Upper lobe of left lung (tissue), 6 donors: ENCODE data around the gene FOXP4. TPM values are rescaled to one million over a fixed set of nuclear protein-coding genes. Genes with fewer than 3 reads are reported as not detected.

ENCODE experiments used
- ATAC-seq, 2 donors: fragments of 200-7000 bp; cut with Tn5 transposase; one replicate each; pipeline ENCODE4 v1.9.1; 2022; ENCODE audit warnings: mild to moderate bottlenecking in 2 of 2, moderate library complexity in 2 of 2; ENCODE audit not compliant: low FRiP score in 2 of 2
- DNase-seq, 2 donors: peaks; one replicate each; pipeline ENCODE4 v3.0.0-alpha.2; 2019 to 2020
- H3K27ac ChIP-seq, 4 donors: fragments of 200-600 bp; sonication (generic); one replicate each; pipeline ENCODE4 v1.5.1; 2016 to 2019
- H3K27me3 ChIP-seq, 4 donors: fragments of 200-600 bp; sonication (generic); one replicate each; pipeline ENCODE4 v1.5.1; 2017 to 2019
- H3K36me3 ChIP-seq, 4 donors: fragments of 200-600 bp; sonication (generic); one replicate each; pipeline ENCODE4 v1.5.1; 2016 to 2019
- H3K4me1 ChIP-seq, 4 donors: fragments of 200-600 bp; sonication (generic); one replicate each; pipeline ENCODE4 v1.5.1; 2018 to 2019
- H3K4me3 ChIP-seq, 4 donors: fragments of 200-600 bp; sonication (generic); one replicate each; pipeline ENCODE4 v1.5.1; 2017 to 2019; ENCODE audit warnings: mild to moderate bottlenecking in 2 of 4, moderate library complexity in 1 of 4
- H3K9me3 ChIP-seq, 4 donors: fragments of 200-600 bp; sonication (generic); one replicate each; pipeline ENCODE4 v1.5.1; 2018 to 2019
- EP300 ChIP-seq, 4 donors: sonication (generic); formaldehyde crosslinking; IDR thresholded peaks; one replicate each; pipeline ENCODE4 v1.5.1; 2017; ENCODE audit warnings: antibody characterized with exemption in 4 of 4, control low read depth in 2 of 4
- POLR2A ChIP-seq, 4 donors: fragments of 450-650 bp; IDR thresholded peaks; one replicate each; pipeline ENCODE4 v1.5.1; 2016 to 2017; ENCODE audit warnings: antibody characterized with exemption in 4 of 4, mild to moderate bottlenecking in 2 of 4
- POLR2AphosphoS5 ChIP-seq, 2 donors: sonication (generic); formaldehyde crosslinking; IDR thresholded peaks; one replicate each; pipeline ENCODE4 v1.5.1; 2017; ENCODE audit warnings: antibody characterized with exemption in 2 of 2
- WGBS, 2 donors: methylation state at CpG; one replicate each; pipeline ENCODE4 v1.1.5; 2017 to 2018; 5-methylcytosine and 5-hydroxymethylcytosine counted together
- small RNA-seq, 4 donors: library from RNA; depleted of rRNA; stranded (forward); fragments of <200 nt; gene quantifications; one replicate each; pipeline ENCODE3, GENCODE V24; 2016
- total RNA-seq, 6 donors: library from RNA; depleted of rRNA in 4 of 6; stranded (reverse); fragments of >200 nt in 4 of 6; gene quantifications; one replicate each; pipeline versions ENCODE4 v1.1.0 to v1.2.1, GENCODE V29; 2016 to 2021
- TF ChIP-seq, protein P1 (sequence below), 6 experiments: fragments of 450-650 bp in 4 of 6; fragments of 200-600 bp in 2 of 6; sonication (generic) in 2 of 6; IDR thresholded peaks; one replicate each; pipeline ENCODE4 v1.5.1; 2016 to 2019; ENCODE audit warnings: antibody characterized with exemption in 6 of 6
- donor health status: DM: no; HTN: no; CAD: no; lungs with moderate emphysema.
- donor health status: DM: no; HTN: yes; CAD: no; lungs with severe emphysema.

The FOXP4 gene
- total RNA-seq, 6 donors from 2014 or later = 21.0 to 52.2 (median 27.7) TPM

DNA sequence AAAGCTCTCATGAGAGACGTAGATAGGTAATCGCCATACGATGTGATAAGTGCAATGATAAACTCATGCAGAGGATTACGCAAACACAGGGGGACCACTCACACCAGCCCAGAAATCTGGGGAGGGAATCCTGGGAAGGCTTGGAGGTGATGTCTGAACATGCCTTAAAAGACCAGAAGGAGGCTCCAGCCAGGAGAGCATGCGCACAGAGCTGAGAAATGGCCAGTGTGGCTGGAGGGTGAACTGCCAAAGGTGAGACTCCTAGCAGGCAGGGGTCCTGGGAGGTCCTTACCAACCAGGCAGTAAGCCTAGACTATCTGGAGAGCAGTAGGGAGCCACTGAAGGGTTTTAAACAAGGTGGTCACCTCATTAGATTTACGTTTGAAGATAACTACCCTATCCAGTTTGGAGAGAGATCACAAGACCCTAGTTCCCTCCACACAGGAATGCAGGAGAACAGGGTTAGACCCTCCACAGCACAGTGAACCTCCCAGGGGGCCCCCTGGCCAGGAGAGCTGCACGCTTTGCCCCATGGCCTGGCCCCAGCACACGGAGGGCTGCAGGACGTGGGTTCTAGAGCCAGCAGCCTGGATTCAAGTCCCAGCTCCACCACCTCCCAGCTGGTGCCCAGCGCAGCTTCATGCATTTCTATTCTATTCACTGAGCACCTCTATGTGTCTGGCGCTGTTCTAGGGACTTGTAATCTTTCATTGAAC, 105.2 kb downstream of the FOXP4 start:
- Histone ChIP-seq H3K36me3 (no peaks in the 10 kb centered on the region), H3K4me3 (no peak overlapping the region), H3K4me1 (peaks cover 9 to 13% (median 10%) of the 10 kb centered on the region in 4 donors), H3K27me3 (no peaks in the 10 kb centered on the region), H3K27ac (no peak overlapping the region), H3K9me3 (no peaks in the 10 kb centered on the region)
- no peak for DNase-seq
- TF ChIP-seq EP300 (IDR thresholded peaks at IDR 0.05) = no peak
- TF ChIP-seq, protein P1, sequence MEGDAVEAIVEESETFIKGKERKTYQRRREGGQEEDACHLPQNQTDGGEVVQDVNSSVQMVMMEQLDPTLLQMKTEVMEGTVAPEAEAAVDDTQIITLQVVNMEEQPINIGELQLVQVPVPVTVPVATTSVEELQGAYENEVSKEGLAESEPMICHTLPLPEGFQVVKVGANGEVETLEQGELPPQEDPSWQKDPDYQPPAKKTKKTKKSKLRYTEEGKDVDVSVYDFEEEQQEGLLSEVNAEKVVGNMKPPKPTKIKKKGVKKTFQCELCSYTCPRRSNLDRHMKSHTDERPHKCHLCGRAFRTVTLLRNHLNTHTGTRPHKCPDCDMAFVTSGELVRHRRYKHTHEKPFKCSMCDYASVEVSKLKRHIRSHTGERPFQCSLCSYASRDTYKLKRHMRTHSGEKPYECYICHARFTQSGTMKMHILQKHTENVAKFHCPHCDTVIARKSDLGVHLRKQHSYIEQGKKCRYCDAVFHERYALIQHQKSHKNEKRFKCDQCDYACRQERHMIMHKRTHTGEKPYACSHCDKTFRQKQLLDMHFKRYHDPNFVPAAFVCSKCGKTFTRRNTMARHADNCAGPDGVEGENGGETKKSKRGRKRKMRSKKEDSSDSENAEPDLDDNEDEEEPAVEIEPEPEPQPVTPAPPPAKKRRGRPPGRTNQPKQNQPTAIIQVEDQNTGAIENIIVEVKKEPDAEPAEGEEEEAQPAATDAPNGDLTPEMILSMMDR (IDR thresholded peaks at IDR 0.05) = no peak
- no peak for TF ChIP-seq POLR2AphosphoS5 (IDR thresholded peaks at IDR 0.05)
- no peak for TF ChIP-seq POLR2A (IDR thresholded peaks at IDR 0.05)
- WGBS, 2 donors = 71 to 79% methylated on average over 10 to 11 of the region's 11 CpGs
- ATAC-seq = no peak

Small RNAs within 50 kb of the gene (small RNA-seq; reads per million reads assigned to genes)
- 0 to 0.29 (median 0) reads per million in 4 donors for gene MIR4641

Other genes with a start within 250 kb of the FOXP4 start
- gene NCR2, start 210.8 kb upstream of the FOXP4 start, total RNA-seq = not detected
- 10 to 100 TPM in 2 of 6 donors, 1 to 10 TPM in 4; 4.9 to 23.4 (median 8.0) TPM for gene MDFI, start 92.1 kb downstream of the FOXP4 start, total RNA-seq
- 10 to 100 TPM; 20.2 to 46.0 (median 27.3) TPM for gene TFEB, start 189.2 kb downstream of the FOXP4 start, total RNA-seq
- 1,000 to 10,000 TPM in 2 of 6 donors, 100 to 1,000 TPM in 4; 241 to 4,380 (median 659) TPM for gene PGC, start 201.0 kb downstream of the FOXP4 start, total RNA-seq
- 10 to 100 TPM in 1 of 6 donors, 1 to 10 TPM in 5; 4.1 to 26.2 (median 6.8) TPM for gene FRS3, start 233.5 kb downstream of the FOXP4 start, total RNA-seq
- 100 to 1,000 TPM in 1 of 6 donors, 10 to 100 TPM in 4, 1 to 10 TPM in 1; 9.3 to 133 (median 14.6) TPM for gene PRICKLE4, start 234.4 kb downstream of the FOXP4 start, total RNA-seq
- gene TOMM6, start 241.3 kb downstream of the FOXP4 start, total RNA-seq = 100 to 1,000 TPM in 3 of 6 donors, 10 to 100 TPM in 2, 1 to 10 TPM in 1; 7.3 to 169 (median 96.9) TPM